NCI-H446 treated with DMSO at 0.1 percent for 48 hours (cell line): ENCODE data around the gene UTP25.
A peak's percentile ranks its signal among the peaks of the same experiment; 100 is the strongest.

Experiments used
- DNase-seq: peaks from one replicate; lab custom pipeline; 2025; lab: John Stamatoyannopoulos, UW

Gene UTP25

DNA sequence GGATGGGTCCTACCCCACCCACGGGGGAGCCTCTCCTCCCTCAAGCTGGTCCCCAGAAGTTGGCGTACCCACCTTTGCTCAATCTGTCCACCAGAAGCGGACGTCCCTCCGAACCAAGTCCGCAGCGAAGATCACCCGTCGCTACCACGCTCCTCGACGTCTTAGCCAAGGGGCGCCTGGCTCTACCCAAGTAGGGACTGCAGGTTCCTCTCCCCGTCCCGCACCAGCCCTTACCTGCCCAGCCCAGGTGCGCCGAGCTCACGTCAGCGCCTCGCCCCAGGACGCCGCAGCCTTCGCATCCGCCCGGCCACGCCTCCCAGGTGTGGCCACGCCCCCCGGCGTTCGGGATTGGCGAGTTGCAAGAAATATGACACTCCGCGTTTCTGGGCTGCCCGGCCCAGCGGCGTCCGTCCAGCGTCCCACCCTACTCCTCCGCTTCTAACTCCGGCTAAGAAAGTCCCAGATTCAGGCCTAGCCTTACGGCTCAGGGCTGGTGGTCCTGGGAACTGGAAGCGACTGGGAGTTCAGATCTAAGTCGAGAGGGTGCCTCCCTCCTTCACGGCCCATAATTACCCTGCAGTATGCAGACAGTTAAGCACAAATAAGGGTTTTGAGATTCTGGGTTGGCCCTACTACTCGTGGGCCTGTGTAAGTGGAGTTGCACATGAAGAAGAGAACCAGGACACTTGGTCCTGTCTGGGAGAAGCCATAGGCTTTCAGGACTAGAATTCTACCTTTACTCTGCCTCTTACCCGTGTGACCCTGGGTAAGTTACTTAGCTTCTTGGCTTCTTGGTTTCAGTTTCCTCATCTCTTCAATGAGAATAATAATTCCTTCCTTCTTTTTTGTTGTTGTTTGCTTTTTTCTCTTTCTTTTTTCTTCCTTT is 21.7 kb upstream of the UTP25 start, which contains the start of gene IRF6:
IRF6 (minus strand) TSS at position 268 of the 886 bp plus-strand sequence. CDS start 4,729 bp downstream, outside the sequence.
- no peak for DNase-seq

DNA sequence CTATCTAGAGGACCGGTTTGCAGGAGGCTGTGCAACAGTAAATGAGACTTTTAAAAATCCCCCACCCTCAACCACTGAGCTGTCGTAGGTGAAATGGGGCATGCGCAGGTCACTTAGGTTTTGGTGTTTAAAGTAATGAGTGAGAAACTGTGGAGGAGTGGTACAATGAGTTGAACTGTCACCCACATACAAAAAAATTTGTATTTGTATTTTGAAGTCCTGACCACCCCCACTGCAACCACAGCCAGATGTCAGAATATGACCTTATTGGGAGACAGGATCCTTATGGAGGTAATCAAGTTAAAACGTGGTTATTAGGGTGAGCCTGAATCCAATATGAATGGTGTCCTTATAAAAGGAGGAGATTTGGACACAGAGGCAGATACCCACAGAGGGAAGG is 20.3 kb upstream of the UTP25 start:
- no peak for DNase-seq

DNA sequence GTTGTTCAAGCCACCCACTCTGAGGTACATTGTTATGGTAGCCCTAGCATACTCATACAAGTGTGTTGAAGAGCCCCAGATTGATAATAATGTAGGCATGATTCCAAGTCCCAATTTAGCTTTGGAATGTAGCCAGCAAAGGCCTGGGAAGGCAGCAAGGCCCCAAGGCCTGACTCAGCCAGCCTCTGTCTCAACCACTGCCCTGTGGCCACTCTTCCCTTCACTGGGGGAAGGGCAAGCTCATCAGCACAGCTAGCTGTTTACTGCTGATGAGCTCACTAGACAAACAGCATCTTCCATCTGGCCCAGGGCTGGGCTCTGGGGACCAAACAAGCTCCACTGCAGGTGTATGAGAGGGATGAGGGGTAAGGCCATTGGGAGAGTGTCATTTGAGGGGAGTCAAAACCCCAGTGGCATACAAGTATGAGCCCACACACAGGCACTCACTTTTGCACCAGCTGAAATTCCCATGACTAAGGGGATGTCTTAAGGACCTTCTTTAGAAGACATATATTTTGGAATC is 19.7 kb upstream of the UTP25 start:
- DNase-seq, result peak; percentile 34

DNA sequence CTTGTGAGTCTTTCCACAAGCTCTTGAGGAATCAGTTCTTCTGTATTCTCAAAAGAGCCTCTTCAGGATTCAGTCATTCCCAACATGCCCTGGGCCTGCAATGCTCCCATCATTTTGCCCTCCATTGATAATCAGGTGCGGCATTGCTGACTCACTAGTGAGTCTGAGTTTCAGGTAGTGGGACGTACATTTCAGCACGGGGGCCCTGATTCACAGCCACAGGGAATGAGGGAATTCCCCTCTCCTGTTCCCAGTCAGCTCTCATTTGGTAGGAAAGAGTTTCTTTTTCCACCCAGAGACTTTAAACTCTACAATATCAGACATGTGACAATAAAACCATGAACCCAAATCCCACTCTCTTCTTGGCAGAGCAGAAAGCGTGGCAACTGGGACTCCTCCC is 18.2 kb upstream of the UTP25 start:
- no peak for DNase-seq

DNA sequence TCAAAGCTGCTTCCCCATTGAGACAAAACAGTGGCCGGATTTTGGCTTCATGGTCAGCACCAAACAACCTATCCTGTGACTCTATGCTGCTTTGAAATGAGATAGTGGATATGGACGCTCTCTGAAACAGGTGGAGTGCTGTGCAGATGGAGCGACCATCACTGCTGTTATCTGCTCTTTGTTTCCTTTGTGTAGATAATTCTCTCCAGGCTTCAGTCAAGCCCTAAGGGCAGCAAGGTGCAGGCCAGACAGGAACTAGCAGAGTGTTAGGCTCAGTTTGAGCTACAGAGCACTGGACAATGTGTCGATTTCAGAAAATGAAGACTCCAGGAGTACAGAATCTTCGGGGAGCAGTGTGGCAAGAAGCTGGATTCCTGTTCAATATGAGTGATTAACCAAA is 17.0 kb upstream of the UTP25 start:
- DNase-seq, result no peak

DNA sequence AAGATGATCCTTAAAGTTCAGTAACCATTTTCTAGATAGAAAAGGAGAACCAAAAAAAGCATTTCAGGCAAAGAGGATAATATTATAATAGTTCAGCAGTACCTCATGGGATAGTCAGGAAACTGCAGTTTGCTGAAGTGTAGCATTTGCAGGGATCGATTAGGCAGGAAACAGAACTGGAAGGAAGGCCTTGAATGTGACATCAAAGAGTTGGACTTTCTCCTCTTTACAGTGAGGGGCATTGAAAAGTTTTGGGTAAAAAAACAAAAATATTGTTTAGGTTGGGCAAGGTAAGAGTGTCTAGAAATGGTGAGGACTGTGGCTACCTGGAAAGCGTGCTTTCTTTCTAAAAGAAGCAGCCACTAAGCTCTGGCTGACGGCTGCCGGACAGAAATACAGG is 13.9 kb upstream of the UTP25 start:
- DNase-seq, result no peak

DNA sequence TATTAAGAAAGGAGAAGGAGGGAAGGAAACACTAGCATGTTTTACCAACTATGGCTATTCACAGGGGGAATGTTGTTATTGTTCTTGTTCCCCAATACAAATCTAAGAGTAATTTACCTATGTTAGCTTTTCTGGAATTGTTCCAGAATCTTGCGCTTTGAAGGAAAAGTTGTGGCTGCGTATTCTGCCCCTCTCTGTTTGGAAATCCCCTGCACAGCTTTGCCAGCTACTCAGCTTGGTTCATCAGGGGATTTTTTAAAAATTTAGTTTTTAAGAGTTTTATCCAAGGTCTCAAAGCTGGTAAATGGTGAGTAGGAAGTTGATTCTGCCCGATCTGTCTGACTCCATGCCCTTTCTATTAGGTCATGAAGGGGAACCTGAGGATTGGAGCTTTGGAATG is 12.3 kb upstream of the UTP25 start:
- no peak for DNase-seq

DNA sequence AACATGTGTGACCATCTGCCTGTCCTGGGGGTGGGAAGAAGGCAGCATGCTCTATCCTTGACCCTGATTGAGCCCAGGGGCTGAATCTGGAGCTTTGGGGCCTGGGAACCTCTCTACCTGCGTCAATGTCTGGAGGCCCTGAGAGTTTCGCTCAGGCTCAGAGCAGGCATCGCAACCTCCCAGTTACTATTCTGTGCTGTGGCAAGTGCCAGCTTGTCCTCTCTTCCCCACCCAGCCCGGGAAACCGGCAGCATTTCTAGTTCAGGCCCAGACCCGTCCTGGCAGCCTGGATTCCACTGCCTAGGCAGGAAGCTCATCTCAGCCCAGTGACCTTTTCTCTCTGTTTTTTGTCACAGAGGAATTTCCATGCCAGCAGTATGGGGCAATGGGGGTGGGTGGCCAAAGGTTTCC is 11.8 kb upstream of the UTP25 start:
- DNase-seq, result no peak

DNA sequence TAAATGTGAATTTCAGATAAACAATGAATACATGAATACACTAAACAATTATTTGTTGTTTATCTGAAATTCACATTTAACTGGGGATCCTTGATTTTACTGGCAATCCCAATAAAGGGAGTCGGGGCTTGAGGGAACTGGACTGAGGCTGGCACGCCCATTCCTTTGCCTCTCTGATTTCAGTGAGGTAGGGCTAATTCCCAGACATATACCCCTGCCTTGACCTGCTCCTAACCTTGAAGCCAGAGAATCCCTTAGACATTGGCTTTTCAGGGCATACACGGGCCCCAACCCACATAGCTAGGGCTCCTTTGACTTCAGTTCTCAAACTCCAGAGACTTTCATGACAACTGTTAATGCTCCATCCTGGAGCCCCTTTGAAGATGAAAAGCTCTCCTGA is 10.8 kb upstream of the UTP25 start:
- no peak for DNase-seq

DNA sequence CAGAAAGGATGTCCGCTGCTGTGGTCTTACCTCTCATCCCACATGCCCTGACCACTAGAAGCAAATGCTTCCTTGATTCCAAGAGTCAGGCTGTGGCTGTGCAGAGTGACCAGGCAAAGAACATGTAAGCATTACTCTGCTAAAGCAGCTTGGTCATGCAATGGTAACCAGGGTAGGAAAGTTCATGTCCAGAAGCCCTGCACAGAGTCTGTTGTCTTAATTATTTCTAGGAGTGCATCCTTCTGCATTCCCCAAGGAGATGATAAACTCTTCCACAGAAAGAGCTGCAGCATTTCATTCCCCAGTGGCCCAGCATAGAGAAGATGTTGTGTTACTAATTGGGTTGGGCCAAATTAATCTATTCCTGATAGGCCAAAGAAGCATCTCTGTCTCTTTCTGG is 10.1 kb upstream of the UTP25 start:
- no peak for DNase-seq

DNA sequence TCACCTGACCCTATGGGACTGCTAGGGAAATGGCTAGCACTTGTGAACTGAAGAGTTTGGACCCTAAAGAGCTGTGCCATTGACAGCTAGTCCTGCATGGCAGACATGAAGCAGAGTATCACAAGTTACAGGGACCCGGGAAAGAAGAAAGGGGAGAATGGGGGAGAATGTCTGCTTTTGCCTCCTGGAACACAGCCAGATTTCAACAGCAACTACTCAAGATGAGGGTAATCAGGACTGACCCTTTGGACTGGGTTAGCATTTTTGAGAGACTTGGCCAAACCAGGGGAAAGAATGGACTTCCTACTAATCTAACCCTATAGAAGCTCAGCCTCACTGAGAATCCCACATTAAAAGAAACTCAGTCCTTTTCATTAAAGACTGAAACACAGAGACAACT is 8.7 kb upstream of the UTP25 start:
- DNase-seq, result no peak

DNA sequence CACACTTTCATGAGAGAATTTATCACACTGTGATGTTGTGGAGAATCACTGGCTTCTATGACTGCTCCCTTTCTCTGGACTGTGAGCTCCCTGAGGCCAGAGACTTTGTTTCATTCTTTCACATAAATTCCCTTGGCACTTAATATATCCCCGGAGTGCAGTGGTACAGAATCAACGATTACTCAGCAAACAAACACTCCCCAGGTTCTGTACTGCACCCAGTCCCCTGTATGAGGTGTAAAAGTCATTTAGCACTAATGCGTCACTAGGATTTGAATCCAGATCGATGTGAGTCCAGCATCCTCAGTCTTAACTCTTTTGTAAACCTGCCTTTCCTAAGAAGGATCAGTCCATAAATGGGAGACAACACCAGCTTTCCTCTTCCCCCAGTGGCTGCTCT is 6.8 kb upstream of the UTP25 start:
- no peak for DNase-seq

DNA sequence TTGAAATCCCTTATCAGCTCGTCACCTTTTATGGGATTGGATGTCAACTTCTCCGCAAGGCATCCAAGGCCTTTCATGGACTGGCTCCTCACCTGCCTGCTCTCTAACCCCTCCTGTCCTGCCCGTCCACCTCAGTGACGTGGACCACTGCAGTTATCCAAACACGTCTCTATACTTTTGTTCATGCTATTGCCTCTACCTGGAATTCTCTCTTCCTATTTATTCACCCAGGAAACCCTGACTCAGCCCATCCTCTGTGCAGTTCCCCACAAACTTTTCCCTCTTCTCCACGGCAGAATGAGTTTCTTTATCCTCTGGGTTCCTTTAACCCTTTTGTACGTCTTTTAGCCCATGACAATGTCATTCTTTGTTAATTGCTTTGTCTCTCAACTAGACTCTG is 5.1 kb upstream of the UTP25 start:
- no peak for DNase-seq

DNA sequence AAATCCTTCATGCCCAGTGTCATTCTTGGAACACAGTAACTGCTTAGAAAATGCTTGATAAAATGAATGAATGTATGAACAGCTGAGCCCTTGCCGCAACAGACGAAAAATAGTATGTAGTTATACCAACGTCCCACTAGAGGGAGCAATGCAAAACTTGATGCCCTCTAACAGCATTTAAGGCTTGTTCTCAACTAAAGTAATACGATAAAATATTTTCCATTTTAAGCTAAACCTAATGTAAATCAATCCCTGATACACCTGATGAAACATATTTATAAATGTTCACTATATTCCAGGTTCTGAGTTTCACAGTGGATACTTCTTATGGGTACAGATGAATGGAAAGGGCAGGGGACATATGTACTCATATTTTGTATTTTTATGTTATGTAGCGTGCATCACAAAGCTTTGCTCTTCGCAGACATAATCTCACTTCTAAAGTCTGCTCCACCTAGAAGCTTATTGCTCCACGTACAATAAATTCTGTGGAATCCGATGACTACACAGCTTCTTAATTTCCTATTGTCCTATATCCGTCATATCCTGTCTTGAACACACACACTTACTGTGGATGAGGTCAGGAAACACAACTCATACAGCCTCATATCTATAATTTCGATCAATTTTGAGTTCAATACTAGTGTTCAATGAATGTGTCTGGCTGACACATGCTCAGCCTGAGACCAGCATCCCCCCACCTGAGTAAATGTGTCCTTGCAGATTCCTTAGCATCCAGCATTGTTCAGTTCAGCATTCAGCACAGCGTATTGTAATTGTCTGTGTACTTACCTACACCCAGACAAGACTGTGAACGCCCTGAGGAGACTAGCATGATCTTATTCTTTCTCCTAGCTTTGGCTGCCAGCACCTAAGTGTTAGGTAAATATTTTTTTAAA is 4.4 kb upstream of the UTP25 start:
- DNase-seq, result peak; percentile 47

DNA sequence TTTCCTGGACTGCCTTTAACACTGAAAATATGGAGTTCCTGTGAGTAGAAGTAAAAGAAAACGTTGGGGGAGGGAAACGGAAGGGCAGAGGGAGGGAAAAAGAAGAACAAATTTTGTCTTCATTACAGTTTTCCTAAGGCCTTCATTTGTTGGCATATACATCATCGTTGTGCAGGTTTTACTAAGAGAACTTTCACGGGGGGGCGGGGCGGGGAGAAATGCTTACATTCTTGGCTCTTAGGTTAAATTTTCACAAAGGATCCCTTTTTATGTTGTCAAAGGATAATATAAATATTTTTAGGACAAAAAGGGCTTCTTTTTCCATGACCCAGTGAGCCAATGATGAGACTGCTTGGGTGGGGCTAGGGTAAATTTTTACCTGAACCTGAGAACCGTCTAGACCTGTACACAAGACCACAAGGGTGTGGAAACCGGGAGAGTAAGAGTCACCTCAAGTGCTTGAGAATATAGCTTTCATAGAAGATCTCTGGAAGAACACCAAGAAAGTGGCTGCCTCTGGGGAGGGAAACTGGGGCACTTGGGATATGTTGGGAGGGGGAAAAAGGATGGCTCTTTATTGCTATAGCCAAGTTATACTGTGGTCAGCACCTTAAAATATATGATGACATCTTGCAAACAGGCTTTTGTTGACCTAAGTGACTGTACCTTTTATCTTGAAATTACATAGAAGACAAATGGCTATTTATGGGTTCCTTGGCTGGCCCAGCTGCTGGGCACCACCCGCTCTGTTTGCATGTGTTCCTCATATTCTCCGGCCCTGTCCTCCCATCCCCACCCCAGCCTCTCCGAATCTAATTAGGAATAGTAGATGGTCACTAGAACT is 2.0 kb upstream of the UTP25 start:
- DNase-seq, result no peak

DNA sequence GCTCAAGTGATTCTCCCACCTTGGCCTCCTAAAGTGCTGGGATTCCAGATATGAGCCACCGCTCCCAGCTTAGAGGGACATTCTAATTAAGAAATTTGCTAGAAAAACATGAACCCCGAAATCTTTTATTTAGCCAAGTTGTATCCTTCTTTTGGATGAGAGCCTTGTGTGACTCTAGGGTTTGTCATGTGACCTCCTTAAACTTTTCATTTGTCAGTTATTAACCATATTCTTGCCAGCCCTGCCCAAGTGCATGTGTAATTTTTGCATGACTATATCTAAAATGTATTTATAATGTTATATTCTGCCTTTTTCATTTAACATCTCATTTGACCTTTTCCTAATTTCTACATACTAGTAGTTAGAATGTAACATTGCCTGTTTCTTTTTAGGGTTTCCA is 1.9 kb downstream of the UTP25 start:
- no peak for DNase-seq

DNA sequence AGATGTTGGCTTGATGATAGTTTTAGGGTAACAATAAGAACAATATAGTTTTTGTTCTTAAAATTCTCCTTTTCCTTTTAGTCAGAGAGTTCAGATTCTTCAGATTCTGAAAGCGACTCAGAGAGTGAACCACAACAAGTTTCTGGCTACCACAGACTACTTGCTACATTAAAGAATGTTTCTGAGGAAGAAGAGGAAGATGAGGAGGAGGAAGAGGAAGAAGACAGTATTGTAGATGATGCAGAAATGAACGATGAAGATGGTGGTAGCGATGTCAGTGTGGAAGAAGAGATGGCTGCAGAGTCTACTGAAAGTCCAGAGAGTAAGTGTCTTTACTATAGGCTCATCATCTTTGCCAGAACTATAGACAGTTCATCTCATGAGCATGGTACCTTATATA is 3.0 kb downstream of the UTP25 start:
- DNase-seq, result no peak

DNA sequence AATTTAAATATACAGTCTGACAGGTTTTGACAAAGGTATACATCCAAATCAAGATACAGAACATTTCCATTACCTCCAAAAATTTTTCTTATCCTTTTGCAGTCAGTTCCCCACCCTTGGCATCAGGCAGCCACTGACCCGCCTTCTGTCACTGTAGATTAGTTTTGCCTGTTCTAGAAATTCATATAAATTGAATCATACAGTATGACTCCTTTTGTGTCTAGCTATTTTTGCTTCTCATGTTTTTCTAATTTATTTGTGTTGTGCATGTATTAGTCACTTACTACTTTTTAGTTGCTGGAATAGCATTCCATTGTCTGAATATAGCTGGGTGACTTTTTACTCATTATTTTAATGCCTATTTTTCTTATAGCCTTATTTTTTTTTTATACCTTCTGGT is 3.8 kb downstream of the UTP25 start:
- no peak for DNase-seq

DNA sequence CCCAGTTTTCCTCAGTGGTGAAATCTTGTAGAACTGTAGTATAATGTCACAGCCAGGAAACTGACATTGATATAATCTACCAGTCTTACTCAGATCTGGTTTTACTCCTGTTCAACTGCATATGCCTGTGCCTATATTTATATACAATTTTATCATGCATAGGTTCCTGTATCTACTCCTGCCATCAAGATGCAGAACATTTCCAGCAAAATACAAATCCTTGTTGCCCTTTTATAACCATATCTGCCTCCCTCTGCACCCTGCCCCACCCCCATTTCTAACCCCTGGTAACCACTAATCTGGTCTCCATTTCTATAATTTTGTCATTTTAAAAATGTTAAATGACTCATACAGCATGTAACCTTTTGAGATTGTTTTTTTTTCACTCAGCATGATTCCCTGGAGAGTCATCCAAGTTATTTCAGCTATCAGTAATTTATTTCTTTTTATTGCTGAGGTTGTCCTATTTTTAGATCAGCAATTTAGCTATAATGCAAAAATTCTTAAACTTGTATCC is 8.1 kb downstream of the UTP25 start:
- DNase-seq, result no peak

DNA sequence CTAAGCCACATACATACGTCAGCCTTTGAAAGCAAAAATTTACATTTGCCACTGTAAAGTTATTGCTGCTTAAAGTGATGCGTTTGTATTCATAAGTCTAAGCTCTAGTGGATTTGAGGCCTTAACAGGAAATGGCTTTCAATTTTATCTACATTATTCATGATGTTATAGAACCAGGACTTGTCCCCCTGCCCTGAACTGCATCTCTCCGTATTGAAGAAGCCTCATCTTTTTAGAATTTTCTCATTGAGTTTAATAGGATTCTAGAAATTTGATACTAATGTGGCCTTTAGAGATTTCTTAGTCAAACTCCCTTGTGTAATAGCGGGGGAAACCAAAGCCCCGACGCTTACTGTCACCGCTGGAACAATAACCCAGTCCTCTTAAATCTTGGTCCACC is 9.9 kb downstream of the UTP25 start:
- DNase-seq, result no peak

DNA sequence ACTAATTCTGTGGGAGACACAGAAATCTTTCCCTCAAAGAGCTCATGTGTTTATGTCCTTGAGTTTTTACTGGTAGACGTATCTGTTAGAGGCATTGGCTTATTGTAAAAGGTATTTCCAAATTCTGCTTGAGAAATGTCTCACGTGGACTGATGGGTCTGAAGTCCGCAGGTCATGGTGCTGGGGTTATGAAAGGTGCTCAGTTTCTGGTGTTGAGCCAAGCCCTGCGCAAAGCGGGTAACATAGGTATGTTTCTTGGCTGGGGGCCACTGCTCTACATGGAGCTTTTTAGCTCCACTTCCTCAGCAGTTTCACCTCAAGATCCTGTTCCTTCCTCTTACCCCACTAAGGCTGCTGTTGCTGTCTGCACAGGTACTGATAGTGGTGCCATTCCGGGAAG is 10.8 kb downstream of the UTP25 start:
- no peak for DNase-seq
